ENCODE results near the gene RUNX1. TPM values are rescaled to one million over a fixed set of nuclear protein-coding genes. Genes with fewer than 3 reads are reported as not detected.

Gene RUNX1
- total RNA-seq, 4 donors from 2014 or later = 3.9 to 14.5 (median 5.8) TPM

DNA sequence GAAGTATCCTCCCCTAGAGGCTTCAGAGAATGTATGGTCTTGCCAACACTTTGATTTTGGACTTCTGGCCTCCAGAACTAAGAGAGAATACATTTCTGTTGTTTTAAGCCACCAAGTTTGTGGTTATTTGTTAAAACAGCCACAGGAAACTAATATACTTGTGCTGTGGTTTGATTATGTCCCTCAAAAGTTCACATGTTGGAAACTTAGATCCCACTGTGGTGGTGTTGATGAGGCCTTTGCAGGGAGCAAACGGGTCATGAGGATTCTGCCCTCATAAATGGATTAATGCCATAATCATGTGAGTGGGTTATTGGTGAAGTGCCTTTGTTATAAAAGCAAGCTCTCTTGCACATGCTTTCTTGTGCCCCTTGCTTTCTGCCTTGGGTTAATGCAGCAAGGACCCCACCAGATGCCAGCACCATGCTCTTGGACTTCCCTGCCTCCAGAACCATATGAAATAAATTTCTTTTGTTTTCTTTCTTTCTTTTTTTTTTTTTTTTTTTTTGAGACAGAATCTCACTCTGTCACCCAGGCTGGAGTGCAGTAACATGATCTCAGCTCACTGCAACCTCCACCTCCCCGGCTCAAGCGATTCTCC, 223.1 kb downstream of the RUNX1 start:
- Histone ChIP-seq H3K27me3 (no peaks in the 10 kb centered on the region), H3K4me1 (no peaks in the 10 kb centered on the region), H3K4me3 (no peak overlapping the region), H3K36me3 (no peaks in the 10 kb centered on the region), H3K9me3 (peaks cover 0 to 8% (median 0%) of the 10 kb centered on the region in 3 donors), H3K27ac (no peak overlapping the region)
- no peak for ATAC-seq
- WGBS, 2 donors (ENCODE audit: low coverage in 1 of 2) = 45 to 86% methylated on average over 1 to 3 of the region's 3 CpGs
- TF ChIP-seq POLR2AphosphoS5 (IDR thresholded peaks at IDR 0.05) = no peak
- no peak for TF ChIP-seq EP300 (IDR thresholded peaks at IDR 0.05)
- TF ChIP-seq POLR2A (IDR thresholded peaks at IDR 0.05) = no peak
- TF ChIP-seq, protein P1, sequence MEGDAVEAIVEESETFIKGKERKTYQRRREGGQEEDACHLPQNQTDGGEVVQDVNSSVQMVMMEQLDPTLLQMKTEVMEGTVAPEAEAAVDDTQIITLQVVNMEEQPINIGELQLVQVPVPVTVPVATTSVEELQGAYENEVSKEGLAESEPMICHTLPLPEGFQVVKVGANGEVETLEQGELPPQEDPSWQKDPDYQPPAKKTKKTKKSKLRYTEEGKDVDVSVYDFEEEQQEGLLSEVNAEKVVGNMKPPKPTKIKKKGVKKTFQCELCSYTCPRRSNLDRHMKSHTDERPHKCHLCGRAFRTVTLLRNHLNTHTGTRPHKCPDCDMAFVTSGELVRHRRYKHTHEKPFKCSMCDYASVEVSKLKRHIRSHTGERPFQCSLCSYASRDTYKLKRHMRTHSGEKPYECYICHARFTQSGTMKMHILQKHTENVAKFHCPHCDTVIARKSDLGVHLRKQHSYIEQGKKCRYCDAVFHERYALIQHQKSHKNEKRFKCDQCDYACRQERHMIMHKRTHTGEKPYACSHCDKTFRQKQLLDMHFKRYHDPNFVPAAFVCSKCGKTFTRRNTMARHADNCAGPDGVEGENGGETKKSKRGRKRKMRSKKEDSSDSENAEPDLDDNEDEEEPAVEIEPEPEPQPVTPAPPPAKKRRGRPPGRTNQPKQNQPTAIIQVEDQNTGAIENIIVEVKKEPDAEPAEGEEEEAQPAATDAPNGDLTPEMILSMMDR (IDR thresholded peaks at IDR 0.05) = no peak

- TF ChIP-seq POLR2A (IDR thresholded peaks at IDR 0.05) = no peak
- TF ChIP-seq EP300 (IDR thresholded peaks at IDR 0.05) = no peak
- no peak for TF ChIP-seq POLR2AphosphoS5 (IDR thresholded peaks at IDR 0.05)
- TF ChIP-seq, protein P1 (IDR thresholded peaks at IDR 0.05) = no peak
Observed at GRCh38 chr21:34825101-34825500, 224.0 kb downstream of the RUNX1 start.

GRCh38 chr21:34824314-34824713, 224.8 kb downstream of the RUNX1 start:
- Histone ChIP-seq H3K36me3 (no peaks in the 10 kb centered on the region), H3K27ac (no peak overlapping the region), H3K4me3 (no peak overlapping the region), H3K27me3 (peaks cover 14% of the 10 kb centered on the region), H3K9me3 (peaks cover 0 to 8% (median 0%) of the 10 kb centered on the region in 3 donors), H3K4me1 (no peaks in the 10 kb centered on the region)
- TF ChIP-seq POLR2AphosphoS5 (IDR thresholded peaks at IDR 0.05) (no peak), POLR2A (IDR thresholded peaks at IDR 0.05) (no peak), EP300 (IDR thresholded peaks at IDR 0.05) (no peak)
- TF ChIP-seq, protein P1 (IDR thresholded peaks at IDR 0.05) = no peak
- no peak for ATAC-seq
- 43 to 67% methylated on average over 1 of the region's 1 CpG for WGBS, 2 donors (ENCODE audit: low coverage in 1 of 2)

More at GRCh38 chr21:34825101-34825500, 224.0 kb downstream of the RUNX1 start:
- no peaks in the 10 kb centered on the region for H3K36me3 ChIP-seq
- WGBS, 2 donors (ENCODE audit: low coverage in 1 of 2) = 79 to 100% methylated on average over 1 to 3 of the region's 3 CpGs
- peaks cover 0 to 8% (median 0%) of the 10 kb centered on the region in 3 donors for H3K9me3 ChIP-seq
- no peak overlapping the region for H3K27ac ChIP-seq
- peaks cover 6% of the 10 kb centered on the region for H3K27me3 ChIP-seq
- H3K4me3 ChIP-seq = no peak overlapping the region
- H3K4me1 ChIP-seq = no peaks in the 10 kb centered on the region
- ATAC-seq = no peak

- 88 to 94% methylated on average over 6 of the region's 6 CpGs for WGBS, 2 donors (ENCODE audit: low coverage in 1 of 2)
- no peak overlapping the region for H3K4me3 ChIP-seq
- H3K27ac ChIP-seq = no peak overlapping the region
- peaks cover 0 to 4% (median 0%) of the 10 kb centered on the region in 3 donors for H3K9me3 ChIP-seq
- no peaks in the 10 kb centered on the region for H3K36me3 ChIP-seq
- no peaks in the 10 kb centered on the region for H3K4me1 ChIP-seq
- ATAC-seq = no peak
- peaks cover 25% of the 10 kb centered on the region for H3K27me3 ChIP-seq
- TF ChIP-seq, protein P1 (IDR thresholded peaks at IDR 0.05) = no peak
- TF ChIP-seq EP300 (IDR thresholded peaks at IDR 0.05) (no peak), POLR2A (IDR thresholded peaks at IDR 0.05) (no peak), POLR2AphosphoS5 (IDR thresholded peaks at IDR 0.05) (no peak)
Observed at GRCh38 chr21:34822942-34823341, 226.2 kb downstream of the RUNX1 start.

DNA sequence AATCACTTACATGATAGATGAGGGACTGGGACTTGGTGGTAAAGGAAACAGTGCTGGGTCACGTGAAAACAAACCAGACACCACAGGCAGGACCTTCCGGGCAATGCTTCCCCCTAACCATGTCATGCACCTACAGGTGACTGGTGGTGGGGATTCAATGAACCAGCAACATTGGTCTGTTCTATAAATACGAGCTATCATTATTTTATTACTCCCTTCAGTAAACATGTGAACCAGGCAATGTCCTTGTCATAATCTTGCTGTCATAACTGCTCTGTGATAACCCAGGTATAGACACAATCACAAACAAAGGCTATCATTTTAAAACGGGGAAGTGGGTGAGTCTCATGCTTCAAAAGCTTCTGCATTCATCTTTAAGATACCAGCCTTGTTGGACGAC, 226.9 kb downstream of the RUNX1 start:
- H3K4me1 ChIP-seq = no peaks in the 10 kb centered on the region
- H3K36me3 ChIP-seq = no peaks in the 10 kb centered on the region
- H3K27me3 ChIP-seq = peaks cover 27% of the 10 kb centered on the region
- no peak overlapping the region for H3K4me3 ChIP-seq
- no peaks in the 10 kb centered on the region for H3K9me3 ChIP-seq
- TF ChIP-seq POLR2A (IDR thresholded peaks at IDR 0.05) = no peak
- TF ChIP-seq POLR2AphosphoS5 (IDR thresholded peaks at IDR 0.05) = no peak
- TF ChIP-seq EP300 (IDR thresholded peaks at IDR 0.05) = no peak
- TF ChIP-seq, protein P1 (IDR thresholded peaks at IDR 0.05) = no peak
- H3K27ac ChIP-seq = no peak overlapping the region
- no peak for ATAC-seq
- 67 to 82% methylated on average over 5 of the region's 5 CpGs for WGBS, 2 donors (ENCODE audit: low coverage in 1 of 2)
